ENCODE results near the gene C13orf46.
"Not testable (repeated sequence)": the region's sequence is repeated elsewhere in the genome, so short reads cannot be mapped to it uniquely, and the experiment has no call there.

The C13orf46 gene

DNA sequence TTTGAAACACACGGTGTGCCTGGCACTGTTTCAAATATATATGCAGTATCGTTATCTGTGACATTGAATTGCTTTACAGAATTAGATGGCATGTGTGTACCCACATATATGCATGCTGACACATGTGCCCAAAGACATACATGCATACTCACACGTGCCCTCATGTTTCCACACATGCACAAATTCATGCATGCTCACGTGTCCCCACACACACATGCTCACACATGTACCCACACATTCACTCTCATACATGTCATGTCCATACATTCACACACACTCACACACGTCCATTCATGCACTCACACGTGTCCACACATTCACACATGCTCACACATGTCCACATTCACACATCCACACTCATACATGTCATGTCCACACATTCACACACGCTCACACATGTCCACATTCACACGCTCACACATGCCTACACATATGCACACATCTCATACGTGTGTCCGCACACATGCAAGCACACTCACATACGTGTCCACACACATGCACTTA, 17.9 kb upstream of the C13orf46 start:
- no peak for DNase-seq

DNA sequence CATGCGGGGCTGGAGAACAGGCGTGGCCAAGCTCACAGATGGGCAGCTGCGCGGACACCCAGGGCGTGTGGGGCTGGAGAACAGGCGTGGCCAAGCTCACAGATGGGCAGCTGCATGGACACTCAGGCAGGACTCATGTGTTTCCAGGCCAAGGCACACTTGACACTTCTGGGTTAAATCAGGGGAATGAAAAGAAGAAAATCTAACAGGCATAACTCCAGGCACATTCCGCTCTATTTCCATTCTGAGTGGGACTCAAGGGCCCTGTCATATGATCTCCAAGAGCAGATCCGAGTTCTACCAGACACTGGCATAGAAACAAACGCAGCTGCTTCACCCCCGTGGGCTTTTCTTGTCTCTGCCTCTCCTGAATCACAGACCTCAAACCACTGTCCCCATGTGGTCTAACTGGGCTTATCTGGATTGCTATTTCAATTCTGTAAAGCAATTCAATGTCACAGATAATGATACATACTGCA, 17.4 kb upstream of the C13orf46 start:
- DNase-seq, result no peak

DNA sequence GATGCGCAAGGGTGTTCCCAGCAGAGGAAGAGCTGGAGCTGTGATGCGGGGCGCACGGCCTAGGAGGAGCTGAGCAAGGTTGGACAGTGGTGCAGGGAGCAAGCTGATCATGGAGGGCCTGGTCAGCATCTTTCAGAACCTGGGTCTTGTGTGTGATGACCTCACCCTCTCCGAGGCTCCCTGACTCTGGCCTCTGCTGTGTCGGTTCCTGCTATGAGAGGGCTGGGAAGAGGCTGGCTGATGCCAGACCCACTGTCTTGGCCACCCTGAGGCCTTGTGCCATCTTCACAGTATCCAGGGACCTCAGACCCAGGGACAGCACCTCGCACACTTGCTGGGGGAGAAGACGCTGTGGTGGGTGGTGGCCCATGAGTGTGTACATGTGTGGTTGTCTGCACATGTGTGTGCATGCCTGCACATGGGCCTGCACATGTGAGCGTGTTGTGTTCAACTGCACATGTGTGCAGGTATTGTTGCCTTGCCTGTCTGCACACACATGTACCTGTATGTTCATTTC, 16.5 kb upstream of the C13orf46 start:
- no peak for DNase-seq

DNA sequence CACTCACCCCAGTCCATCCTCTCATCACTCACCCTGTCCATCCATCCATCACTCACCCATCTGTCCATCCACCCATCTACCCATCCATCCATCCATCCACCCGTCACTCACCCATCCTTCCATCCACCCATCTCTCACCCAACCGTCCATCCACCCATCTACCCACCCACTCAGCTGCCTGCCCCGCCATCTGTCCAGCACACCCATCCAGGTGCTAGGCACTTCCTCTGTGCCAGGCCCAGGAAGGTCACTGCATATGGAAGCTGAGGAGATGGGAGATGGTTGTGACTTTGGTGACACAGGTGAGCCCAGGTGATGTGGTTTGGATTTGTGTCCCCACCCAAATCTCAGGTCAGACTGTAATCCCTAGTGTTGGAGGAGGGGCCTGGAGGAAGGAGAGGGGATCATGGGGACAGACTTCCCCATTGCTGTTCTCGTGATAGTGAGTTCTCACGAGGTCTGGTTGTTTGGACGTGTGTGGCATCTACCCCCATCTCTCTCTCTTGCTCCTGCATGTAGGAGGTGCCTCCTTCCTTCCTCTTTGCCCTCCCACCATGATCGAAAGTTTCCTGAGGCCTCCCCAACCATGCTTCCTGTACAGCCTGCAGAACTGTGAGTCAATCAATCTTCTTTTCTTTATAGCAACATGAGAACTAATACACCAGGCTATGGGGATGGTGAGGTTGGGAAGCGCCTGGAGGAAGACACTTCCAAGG, 15.9 kb upstream of the C13orf46 start:
- no peak for DNase-seq

DNA sequence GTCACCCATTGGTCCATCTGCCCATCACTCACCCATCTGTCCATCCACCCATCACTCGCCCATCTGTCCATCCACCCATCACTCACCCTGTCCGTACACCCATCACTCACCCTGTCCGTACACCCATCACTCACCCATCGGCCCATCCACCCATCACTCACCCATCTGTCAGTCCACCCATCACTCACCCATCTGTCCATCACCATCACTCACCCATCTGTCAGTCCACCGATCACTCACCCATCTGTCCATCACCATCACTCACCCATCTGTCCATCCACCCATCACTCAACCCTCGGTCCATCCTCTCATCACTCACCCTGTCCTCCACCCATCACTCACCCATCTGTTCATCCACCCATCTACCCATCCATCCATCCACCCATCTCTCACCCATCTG, 15.0 kb upstream of the C13orf46 start:
- not testable (repeated sequence) for DNase-seq

DNA sequence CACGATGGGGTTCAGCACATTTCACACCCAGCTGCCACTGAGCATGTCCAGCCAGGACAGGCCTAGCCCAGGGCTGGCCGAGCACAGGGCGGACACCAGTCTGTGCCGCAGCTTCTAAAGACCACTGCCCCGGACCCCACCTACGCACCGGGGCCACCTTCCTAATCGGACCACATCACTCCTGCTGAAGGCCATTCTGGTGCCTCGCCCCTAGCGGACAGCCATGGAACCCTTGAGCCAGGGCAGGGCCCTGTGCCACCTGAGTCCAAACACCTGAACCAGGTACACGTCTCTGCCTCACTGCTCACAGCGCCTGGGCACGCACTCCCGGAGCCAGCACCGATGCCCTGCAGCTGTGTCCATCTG, 8.4 kb upstream of the C13orf46 start:
- no peak for DNase-seq

DNA sequence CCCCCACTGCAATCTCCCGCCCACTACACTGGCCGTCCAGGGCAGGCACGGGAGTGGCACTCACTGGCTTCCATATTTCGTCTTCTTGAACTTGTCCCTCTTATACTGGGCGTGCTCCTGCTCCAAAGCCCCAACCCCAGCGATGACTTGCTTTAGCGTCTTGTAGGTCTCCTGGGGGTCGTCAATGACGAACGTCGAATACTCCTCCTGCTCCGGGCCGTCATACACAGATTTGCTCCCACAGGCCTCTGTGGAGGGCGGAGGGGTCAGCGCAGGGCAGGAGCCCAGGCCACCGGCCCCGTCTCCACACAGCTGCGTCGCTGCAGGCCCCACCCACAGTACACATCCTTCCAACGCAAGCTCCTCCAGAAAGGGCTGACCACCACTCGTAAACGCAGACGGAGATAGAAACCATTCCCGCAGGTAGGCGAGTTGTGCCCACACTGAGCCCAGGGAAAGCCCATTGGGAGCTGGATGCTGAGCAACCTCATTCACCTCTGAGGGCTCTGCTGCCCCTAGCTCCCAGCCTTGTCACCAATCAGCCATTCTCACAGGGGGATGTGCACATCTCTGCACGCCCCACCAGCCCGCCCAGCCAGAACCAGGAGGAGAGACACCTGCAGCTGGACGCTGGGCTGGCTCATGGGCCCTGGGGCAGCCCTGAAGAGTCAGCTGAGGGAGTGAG, 7.9 kb upstream of the C13orf46 start:
- DNase-seq, result no peak

DNA sequence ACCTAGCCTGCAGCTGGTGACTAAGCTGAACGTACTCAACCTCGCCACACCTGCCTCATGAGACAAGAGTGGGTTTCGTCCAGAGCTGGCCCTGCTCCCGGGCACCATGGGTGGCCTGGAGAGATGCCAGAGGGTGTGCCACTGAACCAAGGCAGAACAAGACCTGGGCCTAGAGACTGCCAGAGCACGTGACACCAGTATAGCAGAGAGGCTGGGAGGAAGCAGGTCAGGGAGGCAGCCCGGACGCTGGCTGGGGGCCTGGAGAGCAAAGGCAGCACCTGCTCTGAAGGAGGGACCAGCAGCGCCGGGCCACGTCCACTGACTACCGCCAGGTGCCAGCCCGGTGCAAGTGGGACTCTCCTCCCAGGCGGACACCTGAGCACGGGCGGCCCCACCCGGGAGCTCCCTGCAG, 7.3 kb upstream of the C13orf46 start:
- DNase-seq, result no peak

DNA sequence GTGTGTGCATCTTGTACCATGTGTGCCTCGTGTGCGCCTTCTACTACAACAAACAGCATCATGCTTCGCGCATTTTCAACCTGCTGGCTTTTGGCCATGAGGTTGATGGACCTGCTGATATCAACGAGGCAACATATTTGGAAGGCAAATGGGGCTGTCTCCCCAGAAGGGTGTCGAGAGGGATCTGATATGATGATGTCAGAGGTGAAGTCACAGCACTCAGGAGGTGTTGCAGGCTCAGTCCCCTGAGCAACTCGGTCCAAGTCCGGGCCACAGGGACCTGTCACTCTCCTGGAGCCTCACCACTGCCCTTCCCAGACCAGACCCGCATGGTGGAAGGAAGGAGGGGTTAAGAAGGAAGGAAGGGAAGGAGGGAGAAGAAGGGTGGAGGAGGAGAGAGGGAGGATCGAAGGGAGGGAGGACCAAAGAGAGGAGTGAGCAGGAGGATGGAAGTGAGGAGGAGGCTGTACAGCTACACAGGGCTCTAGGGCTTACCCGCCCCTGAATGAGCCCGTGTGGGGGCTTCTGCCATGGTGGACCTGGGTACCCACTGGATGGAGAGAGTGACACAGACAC, 6.7 kb upstream of the C13orf46 start:
- no peak for DNase-seq

DNA sequence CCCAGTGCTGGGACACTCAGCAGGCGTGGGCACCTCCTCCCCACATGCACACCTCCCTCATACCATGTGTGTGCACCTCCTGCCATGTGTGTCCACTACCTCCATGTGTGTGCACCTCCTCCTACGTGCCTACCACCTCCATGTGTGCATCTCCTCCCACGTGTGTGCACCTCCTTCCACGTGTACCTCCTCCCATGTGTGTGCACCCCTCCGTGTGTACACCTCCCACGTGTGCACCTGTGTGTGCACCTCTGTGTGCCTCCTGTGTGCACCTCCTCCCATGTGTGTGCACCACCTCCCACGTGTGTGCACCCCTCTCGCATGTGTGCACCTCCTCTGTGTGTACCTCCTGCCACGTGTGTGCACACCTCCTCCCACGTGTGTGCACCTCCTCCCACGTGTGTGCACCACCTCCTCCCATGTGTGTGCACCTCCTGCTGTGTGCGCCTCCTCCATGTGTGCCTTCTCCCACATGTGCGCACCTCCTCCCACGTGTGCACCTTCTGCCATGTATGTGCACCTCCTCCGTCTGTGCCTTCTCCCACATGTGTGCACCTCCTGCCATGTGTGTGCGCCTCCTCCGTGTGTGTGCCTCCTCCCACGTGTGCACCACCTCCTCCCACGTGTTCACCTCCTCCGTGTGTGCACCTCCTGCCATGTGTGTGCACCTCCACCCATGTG, 6.1 kb upstream of the C13orf46 start:
- no peak for DNase-seq

DNA sequence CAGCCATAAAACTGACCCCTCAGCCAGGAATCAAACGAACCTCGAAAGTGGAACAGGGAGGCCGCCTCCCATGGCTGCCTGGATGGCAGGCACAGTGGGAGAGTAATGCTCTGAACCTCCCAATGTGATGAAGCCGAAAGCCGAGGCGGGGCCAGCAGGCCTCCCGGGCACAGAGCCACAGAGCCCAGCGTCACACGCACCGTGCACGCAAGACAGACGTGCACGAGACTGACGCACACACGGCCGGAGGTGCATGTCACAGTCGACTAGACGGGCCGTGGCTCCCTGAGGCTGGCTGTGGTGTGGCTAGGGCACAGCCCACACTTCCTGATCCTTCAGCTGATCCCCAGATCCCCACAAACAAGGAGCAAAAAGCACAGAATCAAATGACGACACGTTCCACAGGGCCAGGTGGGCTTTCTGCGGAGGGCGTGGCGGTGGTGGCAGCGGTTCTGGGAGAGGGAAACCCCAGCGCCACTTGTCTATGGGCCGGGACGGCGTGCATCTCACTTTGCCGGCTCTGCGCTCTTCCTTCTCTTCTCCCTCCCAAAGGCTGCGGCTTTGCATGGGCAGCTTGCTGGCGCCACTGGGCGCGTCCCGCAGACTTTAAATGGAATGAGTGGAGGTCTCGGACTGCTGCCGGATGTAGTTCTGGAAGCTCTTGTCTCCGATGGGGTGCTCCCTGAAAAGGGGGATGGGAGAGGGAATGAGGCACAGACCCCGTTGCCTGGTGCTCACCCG, 5.0 kb upstream of the C13orf46 start:
- no peak for DNase-seq

DNA sequence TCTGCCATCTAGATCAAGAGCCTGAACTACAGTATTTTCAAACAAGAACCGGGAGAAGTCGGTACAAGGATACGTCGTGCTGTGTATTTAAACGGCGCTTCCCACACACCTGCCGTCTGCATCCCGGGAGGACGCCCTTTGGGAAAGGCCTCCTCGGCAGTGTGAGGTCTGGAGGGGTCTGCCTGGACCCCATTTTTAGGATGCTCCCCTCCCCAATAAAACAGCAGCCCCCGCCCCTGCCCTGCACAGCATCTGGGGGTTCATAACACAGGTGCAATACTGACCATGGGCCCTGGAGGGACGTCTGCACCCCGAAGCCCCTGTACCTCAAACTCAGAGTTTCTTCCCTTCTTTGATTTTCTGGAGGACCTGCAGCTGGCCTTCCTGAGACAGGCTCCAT, 4.1 kb upstream of the C13orf46 start:
- DNase-seq, result no peak

DNA sequence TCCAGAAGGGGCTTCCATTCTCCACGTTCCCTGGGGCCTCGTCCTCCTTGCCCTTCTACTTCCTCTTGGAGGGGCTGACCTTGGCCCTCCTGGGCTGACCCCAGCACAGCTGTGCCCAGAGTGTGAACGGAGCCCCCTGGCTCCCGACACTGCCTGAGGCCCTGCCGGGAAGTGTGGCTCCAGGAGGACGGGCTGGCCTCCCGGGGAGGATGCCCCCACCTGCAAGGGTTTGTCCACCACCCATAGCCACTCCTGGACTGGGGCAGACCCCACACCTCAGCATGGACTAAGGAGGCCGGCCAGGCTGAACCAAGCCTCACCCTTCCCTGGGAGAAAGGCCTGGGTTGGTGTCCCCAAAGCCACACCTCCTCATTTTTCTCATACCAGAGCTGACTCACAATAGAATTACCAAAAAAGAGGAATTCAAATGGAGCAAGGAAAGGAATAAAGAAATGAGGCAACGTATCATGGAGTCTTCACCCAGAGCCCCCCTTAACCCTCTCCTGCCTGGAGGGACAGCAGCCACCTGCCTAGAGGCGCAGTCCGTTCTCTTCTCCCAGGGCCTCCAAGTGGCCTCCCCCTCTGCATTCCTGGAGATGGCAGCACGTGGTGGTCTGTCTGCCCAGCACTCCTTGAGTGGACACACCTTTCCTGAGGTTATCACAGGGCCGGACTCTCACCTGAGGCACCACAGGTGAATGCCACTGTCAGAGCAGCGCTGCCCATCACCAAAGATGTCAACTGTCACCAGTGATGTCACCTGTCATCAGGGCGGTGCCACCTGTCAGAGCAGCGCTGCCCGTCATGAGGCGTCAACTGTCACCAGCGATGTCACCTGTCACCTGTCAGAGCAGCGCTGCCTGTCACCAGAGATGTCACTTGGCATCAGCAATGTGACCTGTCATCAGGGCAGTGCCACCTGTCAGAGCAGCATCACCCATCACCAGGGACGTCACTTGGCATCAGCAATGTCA, 3.1 kb upstream of the C13orf46 start:
- DNase-seq, result no peak

DNA sequence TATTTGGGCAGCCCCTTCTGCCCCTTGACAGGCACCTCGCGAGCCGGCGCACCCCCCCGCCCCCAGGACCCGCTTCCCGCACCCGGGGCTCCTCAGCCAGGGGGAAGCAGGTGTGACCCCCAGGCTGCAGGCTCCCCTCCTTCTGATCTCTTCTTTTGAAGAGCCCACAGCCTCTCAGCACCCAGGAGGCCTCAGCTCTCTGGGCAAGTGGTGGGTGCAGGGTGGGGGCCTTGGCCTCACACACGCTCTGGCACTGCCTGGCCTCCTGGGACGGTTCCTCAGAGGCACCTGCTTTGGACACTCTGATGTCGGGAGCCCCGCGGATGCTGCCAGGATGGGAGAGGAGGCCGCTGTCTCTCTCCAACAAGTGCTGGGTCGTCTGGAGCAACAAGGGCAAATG, 1.5 kb upstream of the C13orf46 start:
- DNase-seq, result no peak

DNA sequence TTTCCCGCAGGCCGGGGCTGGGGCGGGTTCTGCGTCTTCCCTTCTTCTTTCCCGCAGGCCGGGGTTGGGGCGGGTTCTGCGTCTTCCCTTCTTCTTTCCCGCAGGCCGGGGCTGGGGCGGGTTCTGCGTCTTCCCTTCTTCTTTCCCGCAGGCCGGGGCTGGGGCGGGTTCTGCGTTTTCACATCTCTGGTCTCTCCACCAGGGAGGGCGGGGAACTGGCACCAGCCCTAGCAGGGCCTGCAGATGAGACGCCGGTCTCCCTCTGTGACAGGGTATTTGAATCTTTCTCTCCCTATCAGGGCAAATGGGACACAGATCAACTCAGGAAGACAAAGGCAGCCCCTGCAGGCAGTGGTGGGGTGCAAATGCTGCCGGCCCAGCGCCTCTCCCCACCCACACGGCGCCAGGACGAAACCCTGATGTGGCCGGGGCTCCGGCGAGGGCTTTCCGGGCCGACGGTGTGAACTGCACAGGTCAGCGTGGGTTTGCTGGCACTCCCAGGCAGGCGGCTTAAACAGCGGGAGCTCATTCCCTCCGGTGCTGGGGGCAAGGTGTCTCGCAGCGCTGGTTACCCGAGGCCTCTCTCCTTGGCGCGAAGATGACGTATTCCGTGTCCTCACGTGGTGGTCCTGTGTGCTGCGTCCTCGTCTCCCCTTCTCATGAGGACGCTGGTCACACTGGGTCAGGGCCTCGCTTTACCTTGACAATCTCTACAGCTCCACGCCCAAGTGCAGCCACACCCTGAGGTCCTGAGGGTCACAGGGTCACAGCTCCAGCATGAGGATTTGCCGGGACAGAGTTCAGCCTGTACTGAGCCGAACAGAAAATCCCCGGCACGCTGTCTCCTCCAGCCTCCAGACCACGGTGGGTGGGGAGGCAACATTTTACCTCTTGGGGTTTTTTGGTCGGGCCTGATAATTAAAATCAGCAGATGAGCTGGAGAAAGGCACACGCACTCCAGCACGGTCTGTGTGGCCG, 717 bp upstream of the C13orf46 start:
- no peak for DNase-seq

DNA sequence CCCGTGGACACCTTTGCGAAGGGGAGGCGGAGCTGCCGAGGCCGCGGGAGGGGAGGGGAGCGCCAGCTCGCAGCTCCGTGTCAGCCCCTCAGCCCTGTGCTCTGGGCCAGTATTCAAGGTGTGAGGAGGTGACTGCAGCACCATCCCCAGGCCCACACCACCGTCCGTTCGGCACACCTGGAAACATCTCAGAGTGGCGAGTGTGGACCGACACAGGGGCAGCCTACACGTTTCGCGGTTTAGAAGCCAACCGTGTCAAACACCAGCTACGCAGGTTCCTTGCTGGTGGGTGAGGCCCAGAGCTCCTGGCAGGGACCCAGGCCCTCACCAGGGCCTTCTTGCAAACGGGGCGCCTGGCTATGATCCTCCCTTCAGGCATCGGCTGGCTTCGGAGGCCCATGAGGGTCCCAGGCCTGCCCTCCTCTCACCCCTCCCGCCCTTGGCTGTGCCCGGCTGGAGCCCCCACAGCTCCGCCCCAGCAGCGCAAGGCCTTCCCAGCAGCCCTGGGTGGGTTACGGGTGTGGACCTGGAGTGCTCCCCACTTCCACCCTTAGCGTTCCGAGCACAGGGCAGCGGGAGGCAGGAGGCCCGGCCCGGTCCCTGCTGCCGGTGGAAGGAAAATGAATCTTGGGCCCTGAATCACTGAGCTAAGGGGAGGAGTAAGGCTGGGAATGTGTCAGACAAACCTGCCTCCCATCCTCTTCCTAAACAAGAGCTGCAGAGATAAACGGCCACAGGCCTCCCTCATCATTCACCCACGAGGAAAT, 1.2 kb downstream of the C13orf46 start:
- no peak for DNase-seq

DNA sequence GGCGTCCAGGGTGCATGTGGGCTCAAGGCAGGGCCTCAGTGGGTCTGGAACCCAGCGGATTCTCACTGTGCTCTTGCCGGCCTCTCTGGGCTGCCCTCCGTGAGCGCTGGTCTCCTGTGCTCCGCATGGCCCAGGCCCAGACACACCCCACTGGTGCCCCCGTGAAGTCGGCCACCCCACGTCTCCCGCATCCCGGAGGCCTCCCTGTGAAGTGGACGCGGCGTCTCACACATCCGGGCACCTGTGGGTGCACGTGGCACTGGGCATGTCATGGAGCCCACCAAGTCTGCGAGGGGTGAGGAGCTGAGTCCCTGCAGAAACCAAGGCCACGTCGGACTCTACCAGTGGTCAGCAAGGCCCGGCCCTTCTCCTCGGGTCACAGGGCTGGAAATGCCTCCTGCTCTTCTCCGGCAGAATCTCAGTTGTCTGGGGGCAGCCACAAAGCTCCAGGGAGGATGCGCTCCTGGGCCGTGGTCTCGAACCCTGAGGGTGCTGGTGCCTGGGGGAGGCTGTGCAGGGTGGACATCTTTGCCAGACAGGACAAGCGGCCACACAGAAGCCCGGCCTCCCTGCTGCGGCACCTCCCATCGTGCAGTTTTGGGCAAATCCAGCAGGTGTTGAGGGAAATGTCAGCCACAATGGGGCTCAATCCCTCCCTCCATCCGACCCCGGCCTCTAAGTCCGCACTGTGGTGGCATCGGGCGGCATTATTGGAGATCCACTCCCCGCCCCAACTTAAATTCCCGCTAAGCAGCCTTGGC, 2.2 kb downstream of the C13orf46 start:
- no peak for DNase-seq

DNA sequence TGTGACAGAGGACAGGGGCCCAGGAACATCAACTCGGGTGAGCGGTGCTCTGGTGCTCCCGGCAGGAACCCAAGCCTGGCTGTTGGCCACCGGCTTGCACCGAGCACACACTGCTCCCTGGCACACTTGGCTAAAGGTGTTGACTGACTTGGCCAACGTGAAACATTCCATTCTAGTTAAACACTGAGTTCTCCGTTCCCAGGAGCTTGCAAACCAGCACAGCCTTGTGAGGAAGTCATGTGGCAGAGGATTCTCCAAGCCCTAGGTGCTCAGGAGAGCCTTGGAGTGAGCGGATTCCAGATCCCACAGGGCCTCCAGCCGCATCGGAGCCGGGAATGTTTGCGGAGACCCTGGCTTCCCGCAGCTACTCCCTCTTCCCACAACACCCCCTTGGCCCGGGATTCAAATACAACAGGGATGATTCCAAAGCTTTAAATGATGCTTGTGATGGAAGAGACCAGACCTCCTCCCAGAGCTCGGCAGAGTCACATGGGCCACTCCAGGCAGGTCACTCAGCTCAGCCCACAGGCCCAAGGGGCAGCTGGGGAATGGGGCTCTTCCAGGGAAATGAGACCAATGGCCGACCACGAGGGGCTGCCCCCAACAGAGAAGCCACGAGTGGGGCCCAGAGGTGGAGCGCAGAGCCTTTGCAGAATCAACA, 2.9 kb downstream of the C13orf46 start:
- no peak for DNase-seq
